IMR-90 (cell line): ENCODE measurements around the gene KLHL2. TPM values are rescaled to one million over a fixed set of nuclear protein-coding genes. Genes with fewer than 3 reads are reported as not detected.

Experiments used
- ATAC-seq: fragments of 200-7000 bp; cut with Tn5 transposase; 2 replicates; pipeline ENCODE4 v1.9.1; 2020; ENCODE audit warnings: low read depth, mild to moderate bottlenecking, moderate library complexity
- BruUV-seq: library from RNA; stranded (reverse); fragments of 400-500 nt; replicated peaks from 2 replicates; lab custom pipeline; 2021; lab: Mats Ljungman, UMichigan
- CTCF ChIA-PET: fragments of 300-600 bp; formaldehyde crosslinking; extraction: SDS; loops from one replicate; lab custom pipeline; 2021; ENCODE audit warnings: antibody characterized with exemption; lab: Yijun Ruan, JAX
- POLR2A ChIA-PET: fragments of 300-600 bp; sonication (Branson Sonifier 250); formaldehyde crosslinking; loops from one replicate; lab custom pipeline; 2022; ENCODE audit warnings: antibody characterized with exemption; ENCODE audit not compliant: unreplicated experiment; lab: Charles Lee
- DNase-seq: peaks from one replicate; pipeline ENCODE4 v3.0.0; 2013
- H2AFZ ChIP-seq: replicated peaks from 2 replicates; pipeline ENCODE3; 2013; ENCODE audit warnings: low read length, mild to moderate bottlenecking; ENCODE audit not compliant: poor library complexity
- H2AK5ac ChIP-seq: 2 replicates; pipeline ENCODE4 v1.6.1; 2013; ENCODE audit warnings: low read depth, low read length, inconsistent platforms
- H2AK9ac ChIP-seq: replicated peaks from 2 replicates; pipeline ENCODE3; 2013; ENCODE audit warnings: mild to moderate bottlenecking, low read depth, low read length, moderate library complexity; ENCODE audit not compliant: poor library complexity
- H2BK120ac ChIP-seq: 2 replicates; pipeline ENCODE4 v1.6.1; 2013; ENCODE audit warnings: low read depth, low read length, inconsistent platforms
- H2BK15ac ChIP-seq: 3 replicates; pipeline ENCODE4 v1.6.1; 2013; ENCODE audit warnings: low read depth, low read length, inconsistent platforms
- H2BK20ac ChIP-seq: 2 replicates; pipeline ENCODE4 v1.6.1; 2013; ENCODE audit warnings: low read depth, mild to moderate bottlenecking, inconsistent platforms, low read length, moderate library complexity
- H2BK5ac ChIP-seq: 2 replicates; pipeline ENCODE4 v1.6.1; 2013; ENCODE audit warnings: mild to moderate bottlenecking, low read depth, low read length, inconsistent platforms; ENCODE audit not compliant: poor library complexity, severe bottlenecking
- H3K14ac ChIP-seq: replicated peaks from 2 replicates; pipeline ENCODE4 v1.6.1; 2013; ENCODE audit warnings: low read depth, low read length, inconsistent platforms
- H3K18ac ChIP-seq: 2 replicates; pipeline ENCODE4 v1.6.1; 2013; ENCODE audit warnings: low read depth, low read length, control low read depth
- H3K23ac ChIP-seq: 2 replicates; pipeline ENCODE4 v1.6.1; 2013; ENCODE audit warnings: low read depth, low read length, inconsistent platforms
- H3K27ac ChIP-seq: 2 replicates; pipeline ENCODE4 v1.5.1; 2013; ENCODE audit warnings: mild to moderate bottlenecking, control low read depth, low read length; ENCODE audit not compliant: insufficient read depth
- H3K27me3 ChIP-seq: 2 replicates; pipeline ENCODE4 v1.6.1; 2013; ENCODE audit warnings: low read length; ENCODE audit not compliant: control insufficient read depth, insufficient read depth
- H3K36me3 ChIP-seq: 2 replicates; pipeline ENCODE4 v1.6.1; 2013; ENCODE audit warnings: low read length, mixed read lengths; ENCODE audit not compliant: control insufficient read depth, insufficient read depth
- H3K4ac ChIP-seq: 2 replicates; pipeline ENCODE4 v1.6.1; 2013; ENCODE audit warnings: low read depth, low read length, inconsistent platforms
- H3K4me1 ChIP-seq: 2 replicates; pipeline ENCODE4 v1.6.1; 2013; ENCODE audit warnings: low read length, mixed read lengths; ENCODE audit not compliant: control insufficient read depth, insufficient read depth
- H3K4me2 ChIP-seq: 2 replicates; pipeline ENCODE4 v1.6.1; 2013; ENCODE audit warnings: low read depth, mild to moderate bottlenecking, control low read depth, low read length, moderate library complexity
- H3K4me3 ChIP-seq: 2 replicates; pipeline ENCODE4 v1.5.1; 2013; ENCODE audit warnings: low read depth, mild to moderate bottlenecking, control low read depth, low read length, moderate library complexity; ENCODE audit not compliant: insufficient read depth
- H3K56ac ChIP-seq: 2 replicates; pipeline ENCODE4 v1.6.1; 2013; ENCODE audit warnings: low read length, inconsistent platforms; ENCODE audit not compliant: insufficient read depth; ENCODE audit errors: extremely low read depth
- H3K79me1 ChIP-seq, 2 experiments: 2 replicates each; pipeline ENCODE4 v1.6.1; 2013; ENCODE audit warnings: low read length in 2 of 2, inconsistent platforms in 1 of 2, low read depth in 1 of 2
- H3K9ac ChIP-seq: 2 replicates; pipeline ENCODE4 v1.6.1; 2013; ENCODE audit warnings: low read depth, low read length, control low read depth
- H3K9me1 ChIP-seq: 2 replicates; pipeline ENCODE4 v1.6.1; 2013; ENCODE audit warnings: low read length, inconsistent platforms; ENCODE audit not compliant: insufficient read depth
- H3K9me3 ChIP-seq: 2 replicates; pipeline ENCODE4 v1.6.1; 2013; ENCODE audit warnings: low read length; ENCODE audit not compliant: control insufficient read depth, insufficient read depth
- H4K20me1 ChIP-seq: 2 replicates; pipeline ENCODE4 v1.6.1; 2013; ENCODE audit warnings: low read length, inconsistent platforms; ENCODE audit not compliant: insufficient read depth
- H4K5ac ChIP-seq: 2 replicates; pipeline ENCODE4 v1.6.1; 2013; ENCODE audit warnings: mild to moderate bottlenecking, low read depth, low read length, control low read depth
- H4K8ac ChIP-seq, 2 experiments: 2 replicates each; pipeline ENCODE4 v1.6.1; 2013; ENCODE audit warnings: low read depth in 2 of 2, low read length in 2 of 2, control low read depth in 1 of 2, inconsistent platforms in 1 of 2
- H4K91ac ChIP-seq: 2 replicates; pipeline ENCODE4 v1.6.1; 2013; ENCODE audit warnings: low read depth, low read length, inconsistent platforms; ENCODE audit not compliant: insufficient read depth
- BHLHE40 ChIP-seq: fragments of 150-350 bp; IDR thresholded peaks from 2 replicates; pipeline ENCODE4 v1.6.1; 2016; ENCODE audit warnings: mild to moderate bottlenecking, low read depth, low read length
- CEBPB ChIP-seq: IDR thresholded peaks from 2 replicates; pipeline ENCODE4 v1.6.1; 2012; ENCODE audit warnings: low read depth, low read length, improper control_type of control experiment
- FOS ChIP-seq: fragments of 150-350 bp; IDR thresholded peaks from 2 replicates; pipeline ENCODE4 v1.6.1; 2016; ENCODE audit warnings: low read depth, low read length
- MAFK ChIP-seq: IDR thresholded peaks from 2 replicates; pipeline ENCODE4 v1.6.1; 2012; ENCODE audit warnings: low read depth, low read length, improper control_type of control experiment
- MXI1 ChIP-seq: IDR thresholded peaks from 2 replicates; pipeline ENCODE4 v1.6.1; 2012; ENCODE audit warnings: low read depth, mild to moderate bottlenecking, low read length, moderate library complexity, borderline replicate concordance
- NFE2L2 ChIP-seq: fragments of 150-350 bp; IDR thresholded peaks from 2 replicates; pipeline ENCODE4 v1.6.1; 2016; ENCODE audit warnings: low read depth, mild to moderate bottlenecking, low read length
- POLR2A ChIP-seq: IDR thresholded peaks from 2 replicates; pipeline ENCODE4 v1.6.1; 2012; ENCODE audit warnings: mild to moderate bottlenecking, low read depth, low read length
- RAD21 ChIP-seq: IDR thresholded peaks from 2 replicates; pipeline ENCODE4 v1.6.1; 2012; ENCODE audit warnings: low read length, improper control_type of control experiment
- RCOR1 ChIP-seq: IDR thresholded peaks from 2 replicates; pipeline ENCODE4 v1.6.1; 2012; ENCODE audit warnings: mild to moderate bottlenecking, low read length, improper control_type of control experiment; ENCODE audit not compliant: insufficient replicate concordance
- WGBS, 2 experiments: methylation state at CpG; one replicate each; pipeline versions ENCODE4 v1.1.5 to v1.1.7; 2013; ENCODE audit warnings: missing lambda C conversion rate in 2 of 2; ENCODE audit not compliant: insufficient read length in 1 of 2; ENCODE audit errors: extremely low coverage in 2 of 2; 5-methylcytosine and 5-hydroxymethylcytosine counted together
- dilution Hi-C: fragments of 300-500 bp; cut with HindIII; formaldehyde crosslinking; loops from one replicate; pipeline ENCODE4 v1.14.3; 2018; ENCODE audit warnings: low sequenced_read_pairs; ENCODE audit not compliant: unreplicated experiment
- in situ Hi-C: fragments of 300-500 bp; cut with MboI; formaldehyde crosslinking; loops from 3 replicates; pipeline ENCODE4 v1.14.3; 2019; ENCODE audit warnings: low sequenced_read_pairs, inconsistent platforms, mixed read lengths
- intact Hi-C: fragments of 100-400 bp; cut with micrococcal nuclease; formaldehyde crosslinking; loops from 2 replicates; pipeline ENCODE4 v1.10.0; 2022
- polyA plus RNA-seq, 3 experiments: library from polyadenylated mRNA; depleted of rRNA; stranded (reverse); fragments of >200 nt; gene quantifications; 2 replicates each; pipeline ENCODE4 v1.2.3, GENCODE V29; 2012; ENCODE audit warnings: low replicate concordance in 1 of 3
- total RNA-seq: library from RNA; depleted of rRNA; stranded (reverse); fragments of >200 nt; gene quantifications from 2 replicates; pipeline ENCODE4 v1.2.3, GENCODE V29; 2012
- TF ChIP-seq, protein P1 (sequence below): conservative IDR thresholded peaks from 2 replicates; pipeline ENCODE4 v1.5.1; 2012; ENCODE audit warnings: mild to moderate bottlenecking, low read depth, low read length, improper control_type of control experiment
- TF ChIP-seq, protein P2 (sequence below): fragments of 150-350 bp; IDR thresholded peaks from 2 replicates; pipeline ENCODE4 v1.6.1; 2017; ENCODE audit warnings: mild to moderate bottlenecking, antibody characterized with exemption, low read length, low read depth
- TF ChIP-seq, protein P3 (sequence below): fragments of 150-350 bp; IDR thresholded peaks from 2 replicates; pipeline ENCODE4 v1.6.1; 2016; ENCODE audit warnings: low read depth, mild to moderate bottlenecking, low read length, moderate library complexity, borderline replicate concordance

KLHL2 gene
- total and polyA plus RNA-seq, 2 of the 4 experiments (the other 2 are of a cell fraction), result 11.0 to 12.4 TPM

DNA sequence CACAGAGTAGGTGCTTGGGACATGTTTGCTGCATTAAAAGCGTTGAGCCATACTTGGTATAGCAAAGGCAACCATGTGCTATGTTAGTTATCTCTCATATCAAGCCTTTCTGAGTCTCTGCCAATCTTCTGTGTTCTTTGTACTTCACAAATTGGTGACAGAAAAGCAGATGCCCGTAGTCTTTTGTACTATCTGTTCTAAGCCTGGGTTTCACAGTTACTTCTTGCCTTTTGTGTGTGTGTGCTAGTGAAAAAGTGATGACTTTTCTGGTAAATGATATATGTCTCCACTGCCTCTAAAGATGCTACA is 16.1 kb upstream of the KLHL2 start:
- Histone ChIP-seq H3K4me2 (no peak overlapping the region), H2AK9ac (no peak overlapping the region), H2AK5ac (no peak overlapping the region), H3K9ac (no peak overlapping the region), H2AFZ (no peak overlapping the region), H4K91ac (no peak overlapping the region), H3K14ac (no peak overlapping the region), H3K27ac (no peak overlapping the region), H2BK5ac (no peak overlapping the region), H4K20me1 (no peaks in the 10 kb centered on the region), H3K23ac (no peak overlapping the region), H3K4me1 (no peaks in the 10 kb centered on the region), H3K9me3 (no peaks in the 10 kb centered on the region), H3K9me1 (no peaks in the 10 kb centered on the region), H2BK120ac (no peak overlapping the region), H3K36me3 (no peaks in the 10 kb centered on the region), H3K4me3 (no peak overlapping the region), H3K4ac (no peak overlapping the region), H2BK20ac (no peak overlapping the region), H3K18ac (no peak overlapping the region), H3K27me3 (peaks cover 6% of the 10 kb centered on the region), H3K56ac (no peak overlapping the region), H4K8ac (no peak overlapping the region), H4K5ac (no peak overlapping the region), H2BK15ac (no peak overlapping the region), H3K79me1 (no peaks in the 10 kb centered on the region)
- POLR2A ChIA-PET, result interaction anchor here (0.6 kb wide), 1 partner anchor 41 kb away, joined by 4 read pairs; no protein-coding TSS in a partner anchor
- intact Hi-C loops, result no loop called here
- CTCF ChIA-PET, result no interaction called here
- in situ Hi-C loops, result no loop called here
- BruUV-seq, result no TSS peak
- dilution Hi-C loops, result no loop called here
- no peak for ATAC-seq
- no CpG with 5 or more reads among the region's 2 CpGs for WGBS, 2 experiments
- no peak for DNase-seq
- TF ChIP-seq BHLHE40 (no peak), MXI1 (no peak), NFE2L2 (no peak), RAD21 (no peak), MAFK (no peak), RCOR1 (no peak), FOS (no peak), POLR2A (no peak), CEBPB (no peak)
- TF ChIP-seq, protein P1, sequence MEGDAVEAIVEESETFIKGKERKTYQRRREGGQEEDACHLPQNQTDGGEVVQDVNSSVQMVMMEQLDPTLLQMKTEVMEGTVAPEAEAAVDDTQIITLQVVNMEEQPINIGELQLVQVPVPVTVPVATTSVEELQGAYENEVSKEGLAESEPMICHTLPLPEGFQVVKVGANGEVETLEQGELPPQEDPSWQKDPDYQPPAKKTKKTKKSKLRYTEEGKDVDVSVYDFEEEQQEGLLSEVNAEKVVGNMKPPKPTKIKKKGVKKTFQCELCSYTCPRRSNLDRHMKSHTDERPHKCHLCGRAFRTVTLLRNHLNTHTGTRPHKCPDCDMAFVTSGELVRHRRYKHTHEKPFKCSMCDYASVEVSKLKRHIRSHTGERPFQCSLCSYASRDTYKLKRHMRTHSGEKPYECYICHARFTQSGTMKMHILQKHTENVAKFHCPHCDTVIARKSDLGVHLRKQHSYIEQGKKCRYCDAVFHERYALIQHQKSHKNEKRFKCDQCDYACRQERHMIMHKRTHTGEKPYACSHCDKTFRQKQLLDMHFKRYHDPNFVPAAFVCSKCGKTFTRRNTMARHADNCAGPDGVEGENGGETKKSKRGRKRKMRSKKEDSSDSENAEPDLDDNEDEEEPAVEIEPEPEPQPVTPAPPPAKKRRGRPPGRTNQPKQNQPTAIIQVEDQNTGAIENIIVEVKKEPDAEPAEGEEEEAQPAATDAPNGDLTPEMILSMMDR, result no peak
- TF ChIP-seq, protein P2, sequence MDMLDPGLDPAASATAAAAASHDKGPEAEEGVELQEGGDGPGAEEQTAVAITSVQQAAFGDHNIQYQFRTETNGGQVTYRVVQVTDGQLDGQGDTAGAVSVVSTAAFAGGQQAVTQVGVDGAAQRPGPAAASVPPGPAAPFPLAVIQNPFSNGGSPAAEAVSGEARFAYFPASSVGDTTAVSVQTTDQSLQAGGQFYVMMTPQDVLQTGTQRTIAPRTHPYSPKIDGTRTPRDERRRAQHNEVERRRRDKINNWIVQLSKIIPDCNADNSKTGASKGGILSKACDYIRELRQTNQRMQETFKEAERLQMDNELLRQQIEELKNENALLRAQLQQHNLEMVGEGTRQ, result no peak
- TF ChIP-seq, protein P3, sequence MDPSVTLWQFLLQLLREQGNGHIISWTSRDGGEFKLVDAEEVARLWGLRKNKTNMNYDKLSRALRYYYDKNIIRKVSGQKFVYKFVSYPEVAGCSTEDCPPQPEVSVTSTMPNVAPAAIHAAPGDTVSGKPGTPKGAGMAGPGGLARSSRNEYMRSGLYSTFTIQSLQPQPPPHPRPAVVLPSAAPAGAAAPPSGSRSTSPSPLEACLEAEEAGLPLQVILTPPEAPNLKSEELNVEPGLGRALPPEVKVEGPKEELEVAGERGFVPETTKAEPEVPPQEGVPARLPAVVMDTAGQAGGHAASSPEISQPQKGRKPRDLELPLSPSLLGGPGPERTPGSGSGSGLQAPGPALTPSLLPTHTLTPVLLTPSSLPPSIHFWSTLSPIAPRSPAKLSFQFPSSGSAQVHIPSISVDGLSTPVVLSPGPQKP, result no peak
